WERI-Rb-1 (cell line): ENCODE results near the gene TSNAX.

Source experiments
- DNase-seq: peaks from one replicate; pipeline ENCODE4 v3.0.0-alpha.2; 2020
- H3K27ac ChIP-seq: fragments of 250-450 bp; sonication (Bioruptor Pico); 2 replicates; pipeline ENCODE4 v1.5.1; 2020; ENCODE audit warnings: mild to moderate bottlenecking, moderate library complexity
- H3K27me3 ChIP-seq: fragments of 250-450 bp; sonication (Bioruptor Pico); 2 replicates; pipeline ENCODE4 v1.5.1; 2021; ENCODE audit warnings: mild to moderate bottlenecking, low read depth, moderate library complexity; ENCODE audit not compliant: insufficient read depth, severe bottlenecking
- H3K36me3 ChIP-seq: fragments of 250-450 bp; sonication (Bioruptor Pico); 2 replicates; pipeline ENCODE4 v1.5.1; 2020; ENCODE audit warnings: mild to moderate bottlenecking, moderate library complexity
- H3K4me3 ChIP-seq: 2 replicates; pipeline ENCODE4 v1.5.1; 2011; ENCODE audit warnings: low read depth, mild to moderate bottlenecking, control low read depth, low read length
- H3K9me3 ChIP-seq: fragments of 250-450 bp; sonication (Bioruptor Pico); 2 replicates; pipeline ENCODE4 v1.5.1; 2021; ENCODE audit warnings: mild to moderate bottlenecking, moderate library complexity; ENCODE audit not compliant: severe bottlenecking
- CTCF ChIP-seq: IDR thresholded peaks from 2 replicates; pipeline ENCODE4 v1.5.1; 2011; ENCODE audit warnings: low read depth, mild to moderate bottlenecking, control low read depth, inconsistent platforms, low read length

TSNAX gene

GRCh38 chr1:231557898-231558707 lies 29.6 kb downstream of the TSNAX start:
- Histone ChIP-seq H3K9me3 (no peaks in the 10 kb centered on the region), H3K4me3 (no peak overlapping the region), H3K27me3 (no peaks in the 10 kb centered on the region), H3K27ac (no peak overlapping the region), H3K36me3 (peaks cover 8% of the 10 kb centered on the region)
- TF ChIP-seq CTCF = no peak
- no peak for DNase-seq

- Histone ChIP-seq H3K9me3 (no peaks in the 10 kb centered on the region), H3K36me3 (peaks cover 11% of the 10 kb centered on the region), H3K4me3 (no peak overlapping the region), H3K27me3 (no peaks in the 10 kb centered on the region), H3K27ac (no peak overlapping the region)
- no peak for TF ChIP-seq CTCF
- DNase-seq = no peak
Measured at GRCh38 chr1:231558708-231559185, 30.3 kb downstream of the TSNAX start.

- no peak for DNase-seq
- Histone ChIP-seq H3K36me3 (peaks cover 19% of the 10 kb centered on the region), H3K27me3 (no peaks in the 10 kb centered on the region), H3K4me3 (no peak overlapping the region), H3K9me3 (no peaks in the 10 kb centered on the region), H3K27ac (no peak overlapping the region)
- no peak for TF ChIP-seq CTCF
Measured at GRCh38 chr1:231561647-231562383, 33.3 kb downstream of the TSNAX start.

- H3K4me3 ChIP-seq = no peak overlapping the region
- DNase-seq = no peak
- TF ChIP-seq CTCF = no peak
- H3K27me3 ChIP-seq = no peaks in the 10 kb centered on the region
- H3K27ac ChIP-seq = no peak overlapping the region
- no peaks in the 10 kb centered on the region for H3K9me3 ChIP-seq
- peaks cover 19% of the 10 kb centered on the region for H3K36me3 ChIP-seq
Measured at GRCh38 chr1:231563247-231563646, 34.8 kb downstream of the TSNAX start.

- H3K36me3 ChIP-seq = peaks cover 19% of the 10 kb centered on the region
- H3K27me3 ChIP-seq = no peaks in the 10 kb centered on the region
- H3K27ac ChIP-seq = no peak overlapping the region
- H3K9me3 ChIP-seq = no peaks in the 10 kb centered on the region
- H3K4me3 ChIP-seq = no peak overlapping the region
- no peak for TF ChIP-seq CTCF
- no peak for DNase-seq
Measured at GRCh38 chr1:231564373-231564772, 35.9 kb downstream of the TSNAX start.
